Fibroblast of peridontal ligament (primary cell): ENCODE measurements around the gene PRLR.

Experiments used
- DNase-seq: peaks from one replicate; pipeline ENCODE4 v3.0.0-alpha.2; 2010; ENCODE audit errors: extremely low read depth

PRLR gene

GRCh38 chr5:35001842-35002241 lies 228.4 kb downstream of the PRLR start:
- DNase-seq = no peak
